ENCODE measurements around the gene ETFDH.
"Not testable (repeated sequence)": the region's sequence is repeated elsewhere in the genome, so short reads cannot be mapped to it uniquely, and the experiment has no call there.

ETFDH gene

GRCh38 chr4:158673633-158674032 lies 1.5 kb downstream of the ETFDH start:
- Histone ChIP-seq H3K27ac (no peak overlapping the region), H3K4me3 (no peak overlapping the region)

- Histone ChIP-seq H3K4me3 (no peak overlapping the region), H3K27ac (no peak overlapping the region)
Observed at GRCh38 chr4:158676076-158676475, 4.0 kb downstream of the ETFDH start.

- H3K4me3 ChIP-seq: no peak overlapping the region
- no peak overlapping the region for H3K27ac ChIP-seq
Observed at GRCh38 chr4:158678767-158679166, 6.7 kb downstream of the ETFDH start.

GRCh38 chr4:158681629-158682028 lies 9.5 kb downstream of the ETFDH start:
- Histone ChIP-seq H3K4me3 (no peak overlapping the region), H3K27ac (no peak overlapping the region)

- Histone ChIP-seq H3K27ac (no peak overlapping the region), H3K4me3 (no peak overlapping the region)
Observed at GRCh38 chr4:158682066-158682465, 10.0 kb downstream of the ETFDH start.

DNA sequence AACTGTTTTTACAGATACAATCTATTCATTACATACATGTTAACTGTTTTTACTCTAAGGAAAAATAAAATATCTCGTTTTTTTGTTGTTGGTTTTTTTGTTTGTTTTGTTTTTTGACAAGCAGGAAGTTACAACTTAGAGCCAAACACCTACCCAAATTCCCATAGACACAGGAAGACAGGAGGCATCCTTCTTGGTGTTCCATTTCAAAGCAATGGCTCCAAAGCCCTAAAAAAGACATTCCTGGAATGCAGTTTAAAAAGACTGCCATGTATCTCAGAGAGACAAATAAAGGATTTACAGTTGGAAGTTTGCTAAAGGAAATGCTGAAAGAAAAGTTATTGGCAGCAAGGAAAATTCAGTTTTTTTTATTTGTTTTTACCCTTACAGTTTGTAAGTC lies 16.7 kb downstream of the ETFDH start:
- Histone ChIP-seq H3K4me3 (no peak overlapping the region), H3K27ac (no peak overlapping the region)

- no peak overlapping the region for H3K27ac ChIP-seq
- no peak overlapping the region for H3K4me3 ChIP-seq
Observed at GRCh38 chr4:158704274-158704673, 32.2 kb downstream of the ETFDH start.

DNA sequence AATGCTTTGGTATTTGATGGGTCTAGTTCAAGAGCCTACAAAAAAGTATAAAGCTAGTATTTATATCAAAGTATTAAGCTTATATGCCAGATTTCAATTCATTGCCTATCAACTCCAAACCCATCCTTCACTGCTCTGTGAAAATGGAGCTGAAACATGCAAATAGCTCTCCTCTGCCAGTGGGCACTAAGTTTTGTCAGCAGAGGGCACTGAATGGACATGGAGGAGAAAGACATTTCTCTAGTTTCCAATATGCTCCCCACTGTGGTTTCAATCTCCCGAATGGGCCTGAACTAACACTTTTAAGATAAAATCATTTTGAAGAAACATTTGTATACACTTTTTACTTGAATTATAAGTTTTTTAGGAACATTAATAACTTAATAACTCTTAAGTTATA lies 38.7 kb downstream of the ETFDH start:
- no peak overlapping the region for H3K27ac ChIP-seq

GRCh38 chr4:158712622-158713021 lies 40.5 kb downstream of the ETFDH start:
- not testable (repeated sequence) for H3K4me3 ChIP-seq, H3K27ac ChIP-seq

More for the DNA sequence above, 38.7 kb downstream of the ETFDH start:
- H3K4me3 ChIP-seq: no peak overlapping the region

- Histone ChIP-seq H3K27ac (no peak overlapping the region), H3K4me3 (no peak overlapping the region)
Observed at GRCh38 chr4:158714937-158715336, 42.8 kb downstream of the ETFDH start.

DNA sequence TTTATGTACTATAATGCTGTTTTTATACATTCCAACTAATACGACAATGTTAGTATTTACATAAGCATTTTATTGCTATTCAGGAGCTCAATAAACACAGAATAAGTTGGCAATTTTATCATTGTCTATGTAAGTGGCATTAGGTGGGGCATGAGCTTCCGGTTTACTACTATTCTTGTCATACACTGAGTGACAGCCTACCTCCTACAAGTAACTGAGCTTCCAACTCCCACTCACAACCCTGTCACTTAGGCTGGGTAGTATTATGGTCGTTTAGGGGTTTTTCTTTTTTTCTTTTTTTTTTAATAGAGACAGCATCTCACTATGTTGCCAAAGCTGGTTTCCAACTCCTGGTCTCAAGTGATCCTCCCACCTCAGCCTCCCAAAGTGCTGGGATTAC lies 43.7 kb downstream of the ETFDH start:
- no peak overlapping the region for H3K27ac ChIP-seq
- H3K4me3 ChIP-seq: no peak overlapping the region

DNA sequence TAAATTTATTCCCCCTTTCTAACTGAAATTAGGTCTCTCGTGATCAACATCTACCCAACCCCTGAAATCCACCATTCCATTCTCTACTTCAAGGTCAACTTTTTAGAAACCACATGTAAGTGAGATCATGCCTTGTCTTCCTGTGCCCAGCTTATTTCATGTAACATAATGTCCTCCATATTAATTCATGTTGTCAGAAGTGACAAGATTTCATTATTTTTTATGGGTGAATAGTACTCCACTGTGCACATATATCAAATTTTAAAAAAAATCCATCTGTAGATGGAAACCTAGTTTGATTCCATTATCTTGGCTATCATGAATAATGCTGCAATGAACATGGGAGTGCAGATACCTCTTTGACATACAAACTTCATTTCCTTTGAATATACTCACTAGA lies 49.6 kb downstream of the ETFDH start:
- Histone ChIP-seq H3K4me3 (no peak overlapping the region), H3K27ac (no peak overlapping the region)

GRCh38 chr4:158722291-158722916 lies 50.3 kb downstream of the ETFDH start:
- Histone ChIP-seq H3K27ac (peak overlapping the region; percentile 68 to 97 (median 92)), H3K4me3 (peak overlapping the region; percentile 76 to 95 (median 85))

DNA sequence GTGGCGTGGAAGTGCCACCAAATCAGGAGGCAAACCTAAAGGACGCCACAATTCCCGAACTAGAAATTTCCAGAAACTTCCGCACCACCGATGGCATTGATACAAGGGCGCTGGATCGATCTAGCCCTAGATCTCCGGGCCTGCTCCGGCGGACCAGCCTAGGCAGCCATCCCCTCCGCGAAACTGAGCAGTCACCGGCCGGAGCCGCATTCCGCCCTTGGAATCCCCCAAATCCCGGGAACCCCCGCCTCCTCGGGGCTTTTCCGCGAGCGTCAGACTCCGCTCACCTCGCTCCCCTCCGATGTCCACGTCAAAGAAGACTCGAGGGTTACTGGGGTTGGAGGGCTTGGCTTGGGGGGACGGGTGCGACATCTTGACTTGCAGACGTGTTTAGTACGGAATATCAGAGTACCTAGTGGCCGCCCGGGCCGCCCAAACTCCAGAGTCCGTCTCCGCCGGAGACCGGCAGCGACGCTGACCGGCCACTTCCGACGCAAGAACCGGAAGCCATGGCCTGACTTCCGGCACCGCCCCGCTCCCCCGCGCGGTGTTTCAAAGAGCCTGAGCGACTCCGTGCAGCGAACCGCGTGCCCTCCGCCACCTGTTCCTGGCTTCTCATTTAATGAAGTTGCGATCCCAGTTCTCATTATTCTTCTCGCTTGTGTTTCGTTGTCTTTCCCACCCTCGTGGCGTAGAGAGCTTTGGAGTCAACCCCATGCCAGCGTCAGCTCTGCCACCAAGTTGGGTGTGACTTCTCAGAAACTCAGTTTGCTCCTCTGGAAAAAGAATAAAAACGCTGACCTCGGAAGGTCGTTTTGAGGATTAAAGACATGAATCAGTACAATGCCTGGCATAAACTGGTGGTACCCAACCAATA lies 51.1 kb downstream of the ETFDH start, which contains the start of gene PPID:
PPID (minus strand) TSS at position 480 of the 877 bp plus-strand sequence; CDS start at position 372, 108 bp downstream.
- peak within 1 kb of the TSS; percentile 76 to 95 (median 85) for H3K4me3 ChIP-seq
- peak within 1 kb of the TSS; percentile 68 to 97 (median 92) for H3K27ac ChIP-seq

DNA sequence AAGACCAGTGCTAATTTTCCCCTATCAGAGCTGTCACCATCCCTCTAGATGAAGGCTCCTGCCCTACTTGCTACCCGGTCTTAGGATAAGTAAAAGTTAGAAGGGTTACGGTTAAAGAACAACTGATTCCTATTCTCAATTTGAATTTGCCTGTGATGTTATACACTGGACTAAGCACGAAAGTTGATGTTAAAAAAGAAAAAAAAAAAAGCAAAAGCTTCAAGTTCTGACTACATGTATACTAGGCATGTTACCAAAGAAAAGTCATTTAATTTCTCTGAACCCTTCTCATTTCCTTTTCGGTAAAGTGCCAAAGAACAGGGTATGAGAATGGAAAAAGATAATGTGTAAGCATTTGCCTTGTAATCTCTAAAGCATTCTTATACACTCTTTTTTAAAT lies 52.5 kb downstream of the ETFDH start:
- no peak overlapping the region for H3K4me3 ChIP-seq
- no peak overlapping the region for H3K27ac ChIP-seq

- H3K27ac ChIP-seq: no peak overlapping the region
- no peak overlapping the region for H3K4me3 ChIP-seq
Observed at GRCh38 chr4:158726633-158727032, 54.5 kb downstream of the ETFDH start.

DNA sequence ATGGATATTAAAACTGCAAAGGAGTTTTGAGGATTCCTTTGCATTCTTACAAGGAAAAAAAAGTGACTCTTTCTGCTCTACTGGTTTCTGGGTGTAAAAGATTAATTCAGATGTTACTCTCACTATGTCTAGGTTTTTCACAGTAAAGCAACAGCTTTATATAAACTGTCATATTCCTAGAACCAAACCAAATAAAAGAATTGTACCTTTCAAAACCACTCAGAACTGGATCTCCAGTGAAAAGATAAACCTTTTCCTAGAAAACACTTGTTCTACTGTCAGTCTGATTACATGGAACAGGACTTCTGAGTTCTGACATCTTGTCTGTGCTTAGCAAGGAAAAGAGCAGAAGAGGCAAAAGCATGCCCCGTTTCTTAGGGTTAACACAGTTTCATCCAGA lies 56.1 kb downstream of the ETFDH start:
- no peak overlapping the region for H3K27ac ChIP-seq

DNA sequence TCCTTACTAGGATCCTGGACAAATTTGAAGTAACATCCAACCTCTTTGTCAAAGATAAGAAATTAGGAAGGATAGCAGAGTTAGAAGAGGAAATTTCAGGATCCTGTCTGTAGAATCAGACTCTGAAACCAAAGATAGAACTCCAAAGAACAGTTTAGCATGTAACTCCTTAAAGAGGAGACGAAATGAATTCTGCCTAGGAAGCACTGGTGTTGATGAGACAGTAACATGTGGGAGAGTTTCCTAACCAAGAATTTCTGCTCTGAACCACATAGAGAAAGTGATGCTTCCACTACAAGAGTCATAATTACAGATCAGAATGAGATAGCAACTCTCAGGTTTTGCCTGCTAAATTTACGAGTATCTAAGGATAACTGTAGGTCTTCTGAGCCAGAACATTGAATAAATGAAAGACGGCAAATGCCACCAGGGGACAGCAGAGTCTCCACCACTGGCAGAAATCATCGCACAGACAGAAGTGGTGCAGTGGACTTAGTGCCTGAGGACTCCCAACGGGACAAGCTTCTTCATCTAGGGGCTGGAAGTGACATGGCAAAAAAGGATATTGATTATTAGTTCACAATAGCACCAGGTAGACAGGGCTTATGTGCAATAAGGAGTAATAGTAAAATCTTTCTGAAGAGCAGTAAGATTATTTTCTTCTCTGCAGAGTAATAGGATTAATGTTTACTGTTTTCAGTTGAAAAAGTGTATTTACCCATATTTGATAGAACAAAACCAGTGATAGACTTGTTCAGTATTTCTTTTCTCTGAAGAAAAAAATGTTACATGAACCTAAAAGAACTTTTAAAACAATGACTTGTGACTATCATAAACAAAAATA lies 57.8 kb downstream of the ETFDH start:
- Histone ChIP-seq H3K27ac (no peak overlapping the region), H3K4me3 (no peak overlapping the region)

More for the DNA sequence above, 56.1 kb downstream of the ETFDH start:
- H3K4me3 ChIP-seq: no peak overlapping the region

- H3K27ac ChIP-seq: no peak overlapping the region
Observed at GRCh38 chr4:158738866-158739265, 66.8 kb downstream of the ETFDH start.

GRCh38 chr4:158739600-158739999 lies 67.5 kb downstream of the ETFDH start:
- no peak overlapping the region for H3K27ac ChIP-seq
- no peak overlapping the region for H3K4me3 ChIP-seq

More at GRCh38 chr4:158738866-158739265, 66.8 kb downstream of the ETFDH start:
- no peak overlapping the region for H3K4me3 ChIP-seq

Measured in skin epidermis (tissue), 12 donors.